CD4-positive, CD25-positive, alpha-beta regulatory T cell (primary cell): Measurements from ENCODE around the gene GTPBP1. TPM values are rescaled to one million over a fixed set of nuclear protein-coding genes. Genes with fewer than 3 reads are reported as not detected.

ENCODE experiments used
- ATAC-seq, 2 donors: fragments of 150-1000 bp; cut with Tn5 transposase; one replicate each; pipeline ENCODE4 v1.10.0; 2021; ENCODE audit warnings: low read depth in 2 of 2, moderate number of reproducible peaks in 2 of 2, moderate library complexity in 1 of 2
- DNase-seq, 3 donors: peaks; one replicate each; pipeline versions ENCODE4 v3.0.0 to v3.0.0-alpha.2; 2012 to 2022; ENCODE audit warnings: mixed read lengths in 1 of 3
- H3K27ac ChIP-seq: one replicate; pipeline ENCODE4 v1.7.0; 2013; ENCODE audit warnings: mild to moderate bottlenecking, low read length; ENCODE audit not compliant: insufficient read depth, poor library complexity, severe bottlenecking
- H3K27me3 ChIP-seq: one replicate; pipeline ENCODE4 v1.7.0; 2013; ENCODE audit warnings: low read length; ENCODE audit not compliant: control insufficient read depth, insufficient read depth
- H3K36me3 ChIP-seq: one replicate; pipeline ENCODE4 v1.7.0; 2013; ENCODE audit warnings: mild to moderate bottlenecking, low read length, moderate library complexity; ENCODE audit not compliant: control insufficient read depth, insufficient read depth
- H3K4me1 ChIP-seq: 2 replicates; pipeline ENCODE4 v1.7.0; 2013; ENCODE audit warnings: mild to moderate bottlenecking, low read length; ENCODE audit not compliant: insufficient read depth, control insufficient read depth, poor library complexity, severe bottlenecking
- H3K4me3 ChIP-seq: one replicate; pipeline ENCODE4 v1.7.0; 2013; ENCODE audit warnings: low read depth, mild to moderate bottlenecking, low read length, moderate library complexity
- H3K9me3 ChIP-seq, 2 experiments: 1 replicate in 1 of 2; 2 replicates in 1 of 2; pipeline ENCODE4 v1.7.0; 2013; ENCODE audit warnings: low read length in 2 of 2, mild to moderate bottlenecking in 1 of 2, moderate library complexity in 1 of 2; ENCODE audit not compliant: control insufficient read depth in 2 of 2
- H3K27ac Mint-ChIP-seq, 3 donors: one replicate each; pipeline ENCODE4 v1.8.0; 2020 to 2022; ENCODE audit warnings: mild to moderate bottlenecking in 3 of 3, mixed read lengths in 3 of 3, moderate library complexity in 2 of 3
- H3K27me3 Mint-ChIP-seq: one replicate; pipeline ENCODE4 v1.8.0; 2022; ENCODE audit warnings: mild to moderate bottlenecking, mixed read lengths
- H3K36me3 Mint-ChIP-seq: one replicate; pipeline ENCODE4 v1.8.0; 2020; ENCODE audit warnings: mixed read lengths
- H3K4me1 Mint-ChIP-seq, 4 donors: one replicate each; pipeline ENCODE4 v1.8.0; 2020 to 2022; ENCODE audit warnings: mixed read lengths in 4 of 4, mild to moderate bottlenecking in 1 of 4
- H3K4me3 Mint-ChIP-seq, 4 donors: one replicate each; pipeline ENCODE4 v1.8.0; 2020 to 2022; ENCODE audit warnings: mild to moderate bottlenecking in 4 of 4, mixed read lengths in 4 of 4, moderate library complexity in 3 of 4
- H3K9me3 Mint-ChIP-seq, 7 donors: one replicate each; pipeline ENCODE4 v1.8.0; 2020 to 2022; ENCODE audit warnings: mixed read lengths in 7 of 7, mild to moderate bottlenecking in 3 of 7, moderate library complexity in 2 of 7
- polyA plus RNA-seq, 4 donors: library from polyadenylated mRNA; unstranded; fragments of 300-500 nt; fragmentation: Illumina TruSeq; gene quantifications; one replicate each; pipeline ENCODE4 v1.2.3, GENCODE V29; 2021
- total RNA-seq: library from RNA; stranded (reverse); gene quantifications from one replicate; pipeline ENCODE4 v1.2.3, GENCODE V29; 2022

The GTPBP1 gene
- total and polyA plus RNA-seq, 5 donors from 2014 or later = 25.4 to 285 (median 25.8) TPM

- H3K4me1 Mint-ChIP-seq = peaks cover 4 to 49% (median 8%) of the 10 kb centered on the region in 4 donors
- Histone ChIP-seq H3K9me3 (no peaks in the 10 kb centered on the region), H3K27ac (no peak overlapping the region), H3K36me3 (peaks cover 97% of the 10 kb centered on the region), H3K4me1 (peaks cover 11% of the 10 kb centered on the region), H3K27me3 (no peaks in the 10 kb centered on the region), H3K4me3 (no peak overlapping the region)
- H3K9me3 Mint-ChIP-seq = no peaks in the 10 kb centered on the region
- ATAC-seq (no peak), DNase-seq (no peak)
- peaks cover 29% of the 10 kb centered on the region for H3K36me3 Mint-ChIP-seq
- H3K4me3 Mint-ChIP-seq = peak overlapping the region in 2 of 4 donors; percentile 13 to 38
- no peaks in the 10 kb centered on the region for H3K27me3 Mint-ChIP-seq
- peak overlapping the region; percentile 71 to 93 (median 81) for H3K27ac Mint-ChIP-seq
These were observed 39.2 kb downstream of the GTPBP1 start for GRCh38 chr22:38744981-38745380.

DNA sequence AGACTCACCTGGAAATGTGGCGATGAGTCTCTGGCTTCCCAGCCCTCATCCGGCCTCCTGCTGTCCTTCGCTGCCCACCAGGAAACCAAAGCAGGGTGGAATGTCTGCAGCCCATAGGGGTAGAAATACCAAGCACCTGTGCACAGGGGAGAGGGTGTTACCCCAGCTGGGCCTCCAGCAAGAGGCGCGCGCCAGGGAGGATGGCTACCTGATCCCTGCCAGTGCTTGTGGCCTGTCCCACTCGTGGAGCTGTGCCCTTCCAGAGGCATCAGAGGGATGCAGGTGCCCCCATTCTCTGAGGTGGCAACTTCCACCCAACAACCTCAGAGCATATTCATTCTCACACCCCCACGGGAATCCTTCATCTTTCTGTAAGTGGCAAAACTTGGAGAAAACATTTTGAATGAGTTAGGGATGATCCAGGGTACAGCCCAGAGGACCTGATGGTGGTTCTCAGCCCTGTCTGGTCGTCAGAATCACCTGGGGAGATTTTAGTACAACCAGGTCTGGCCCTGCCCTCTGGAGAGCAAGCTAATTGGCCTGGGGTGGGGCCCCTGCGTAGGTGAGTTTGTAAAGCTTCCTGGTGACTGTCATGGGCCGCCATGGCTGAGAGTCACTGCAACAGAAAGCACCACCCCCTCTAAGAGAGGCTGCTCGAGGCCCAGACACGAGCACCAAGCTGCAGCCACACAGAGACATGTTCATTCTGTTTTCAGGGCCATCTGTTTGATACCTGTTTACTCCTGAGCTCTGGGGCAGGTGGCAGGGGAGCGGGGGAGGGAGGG lies 40.1 kb downstream of the GTPBP1 start:
- Mint-ChIP-seq H3K27ac (peak overlapping the region in 1 of 3 donors; percentile 81), H3K4me3 (peak overlapping the region in 1 of 4 donors; percentile 38), H3K4me1 (peaks cover 4 to 55% (median 9%) of the 10 kb centered on the region in 4 donors), H3K36me3 (peaks cover 34% of the 10 kb centered on the region), H3K27me3 (no peaks in the 10 kb centered on the region), H3K9me3 (no peaks in the 10 kb centered on the region)
- H3K9me3 ChIP-seq = no peaks in the 10 kb centered on the region
- no peak overlapping the region for H3K27ac ChIP-seq
- peaks cover 20% of the 10 kb centered on the region for H3K4me1 ChIP-seq
- peaks cover 96% of the 10 kb centered on the region for H3K36me3 ChIP-seq
- H3K4me3 ChIP-seq = no peak overlapping the region
- H3K27me3 ChIP-seq = no peaks in the 10 kb centered on the region
- no peak for DNase-seq
- no peak for ATAC-seq

- Mint-ChIP-seq H3K4me1 (peaks cover 9 to 72% (median 21%) of the 10 kb centered on the region in 4 donors), H3K27ac (peak overlapping the region; percentile 58 to 83 (median 82)), H3K36me3 (peaks cover 46% of the 10 kb centered on the region), H3K4me3 (peak overlapping the region in 1 of 4 donors; percentile 56), H3K27me3 (no peaks in the 10 kb centered on the region), H3K9me3 (no peaks in the 10 kb centered on the region)
- H3K4me1 ChIP-seq = peaks cover 42% of the 10 kb centered on the region
- H3K27me3 ChIP-seq = no peaks in the 10 kb centered on the region
- ATAC-seq = no peak
- peak overlapping the region; percentile 14 for H3K27ac ChIP-seq
- H3K4me3 ChIP-seq = no peak overlapping the region
- H3K9me3 ChIP-seq = no peaks in the 10 kb centered on the region
- peaks cover 87% of the 10 kb centered on the region for H3K36me3 ChIP-seq
- no peak for DNase-seq
These were observed 42.9 kb downstream of the GTPBP1 start for GRCh38 chr22:38748487-38749136.

DNA sequence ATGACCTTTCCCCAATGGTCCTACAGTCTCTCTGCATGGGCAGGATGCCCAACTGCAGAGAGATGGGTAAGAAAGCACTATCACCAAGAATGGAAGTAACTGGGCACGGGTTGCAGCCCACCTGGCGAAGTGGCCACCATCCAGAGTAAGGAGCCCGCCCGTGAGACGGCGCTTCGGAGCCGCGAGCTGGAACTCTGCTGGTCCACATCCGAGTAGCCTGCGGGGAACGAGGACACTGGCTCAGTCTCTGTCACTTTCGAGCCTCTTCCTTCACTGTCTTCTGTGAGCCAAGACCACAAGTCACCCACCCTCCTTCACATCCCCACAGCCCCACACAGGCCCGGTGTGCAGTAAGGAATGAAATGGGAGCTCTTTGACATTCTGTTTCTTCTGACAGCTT lies 44.4 kb downstream of the GTPBP1 start:
- Mint-ChIP-seq H3K36me3 (peaks cover 46% of the 10 kb centered on the region), H3K27me3 (no peaks in the 10 kb centered on the region), H3K9me3 (peaks cover 0 to 2% (median 0%) of the 10 kb centered on the region in 7 donors), H3K4me1 (peaks cover 9 to 70% (median 27%) of the 10 kb centered on the region in 4 donors), H3K4me3 (peak overlapping the region; percentile 7 to 56 (median 40)), H3K27ac (peak overlapping the region; percentile 75 to 98 (median 76))
- Histone ChIP-seq H3K27me3 (no peaks in the 10 kb centered on the region), H3K4me1 (peaks cover 52% of the 10 kb centered on the region), H3K27ac (peak overlapping the region; percentile 82), H3K4me3 (no peak overlapping the region), H3K36me3 (peaks cover 73% of the 10 kb centered on the region), H3K9me3 (no peaks in the 10 kb centered on the region)
- DNase-seq (no peak), ATAC-seq (no peak)

DNA sequence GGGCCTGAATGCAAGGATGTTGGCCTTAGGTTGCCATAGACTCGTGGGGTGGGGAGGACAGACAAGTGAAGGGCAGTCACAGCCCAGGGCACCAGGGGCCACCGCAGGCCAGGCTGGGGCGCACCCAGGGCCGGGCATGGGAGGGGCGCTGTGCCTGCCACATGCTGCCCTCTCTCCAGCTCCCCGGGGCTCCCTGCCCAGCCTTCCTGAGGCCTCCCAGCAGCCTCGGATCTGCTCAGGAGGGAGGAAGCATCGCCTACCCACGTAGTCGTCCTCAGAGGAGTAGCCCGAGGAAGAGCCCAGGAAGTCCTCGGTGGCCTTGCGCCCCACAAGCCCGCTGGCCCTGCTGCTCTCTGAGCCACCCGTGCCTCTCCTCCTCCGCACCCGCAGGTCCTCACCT lies 44.9 kb downstream of the GTPBP1 start:
- no peak for DNase-seq
- no peaks in the 10 kb centered on the region for H3K27me3 Mint-ChIP-seq

GRCh38 chr22:38751066-38751421 lies 45.3 kb downstream of the GTPBP1 start:
- Mint-ChIP-seq H3K4me1 (peaks cover 9 to 61% (median 28%) of the 10 kb centered on the region in 4 donors), H3K9me3 (peaks cover 0 to 3% (median 0%) of the 10 kb centered on the region in 7 donors), H3K27ac (peak overlapping the region; percentile 95 to 100 (median 99)), H3K4me3 (peak overlapping the region; percentile 98 to 100 (median 99)), H3K27me3 (no peaks in the 10 kb centered on the region), H3K36me3 (peaks cover 46% of the 10 kb centered on the region)
- DNase-seq (no peak), ATAC-seq (no peak)
- no peaks in the 10 kb centered on the region for H3K27me3 ChIP-seq
- H3K4me3 ChIP-seq = peak overlapping the region; percentile 71
- peaks cover 64% of the 10 kb centered on the region for H3K36me3 ChIP-seq
- H3K27ac ChIP-seq = peak overlapping the region; percentile 82
- peaks cover 53% of the 10 kb centered on the region for H3K4me1 ChIP-seq
- no peaks in the 10 kb centered on the region for H3K9me3 ChIP-seq

More for the DNA sequence above, 44.9 kb downstream of the GTPBP1 start:
- Histone ChIP-seq H3K9me3 (no peaks in the 10 kb centered on the region), H3K36me3 (peaks cover 68% of the 10 kb centered on the region), H3K4me3 (no peak overlapping the region), H3K4me1 (peaks cover 52% of the 10 kb centered on the region), H3K27ac (peak overlapping the region; percentile 82), H3K27me3 (no peaks in the 10 kb centered on the region)
- Mint-ChIP-seq H3K4me1 (peaks cover 9 to 65% (median 28%) of the 10 kb centered on the region in 4 donors), H3K36me3 (peaks cover 46% of the 10 kb centered on the region), H3K4me3 (peak overlapping the region in 2 of 4 donors; percentile 41 to 98), H3K9me3 (peaks cover 0 to 3% (median 0%) of the 10 kb centered on the region in 7 donors), H3K27ac (peak overlapping the region; percentile 75 to 100 (median 99))
- ATAC-seq = no peak

- ATAC-seq (peak; percentile 59 to 63), DNase-seq (peak; percentile 68 to 93 (median 86))
- Histone ChIP-seq H3K9me3 (no peaks in the 10 kb centered on the region), H3K36me3 (peaks cover 57% of the 10 kb centered on the region), H3K27ac (peak overlapping the region; percentile 82), H3K27me3 (no peaks in the 10 kb centered on the region), H3K4me1 (peaks cover 59% of the 10 kb centered on the region), H3K4me3 (peak overlapping the region; percentile 71)
- Mint-ChIP-seq H3K9me3 (peaks cover 0 to 3% (median 0%) of the 10 kb centered on the region in 7 donors), H3K27me3 (no peaks in the 10 kb centered on the region), H3K36me3 (peaks cover 46% of the 10 kb centered on the region), H3K27ac (peak overlapping the region; percentile 95 to 100 (median 99)), H3K4me3 (peak overlapping the region; percentile 98 to 100 (median 99)), H3K4me1 (peaks cover 9 to 64% (median 30%) of the 10 kb centered on the region in 4 donors)
These were observed 45.9 kb downstream of the GTPBP1 start for GRCh38 chr22:38751422-38752346.
